ENCODE data around the gene TLDC2. TPM values are rescaled to one million over a fixed set of nuclear protein-coding genes. Genes with fewer than 3 reads are reported as not detected.

Gene TLDC2
- 0.09 to 0.25 TPM (median 0.17 TPM) in 3 replicates for total RNA-seq (2021)
- Bru-seq, nascent RNA, result percentile 16 among the genes with signal in this experiment
- long read RNA-seq, experiment 1, result 0 reads
- long read RNA-seq, experiment 2, result 0 reads
- long read RNA-seq, experiment 3, result 0 reads

DNA sequence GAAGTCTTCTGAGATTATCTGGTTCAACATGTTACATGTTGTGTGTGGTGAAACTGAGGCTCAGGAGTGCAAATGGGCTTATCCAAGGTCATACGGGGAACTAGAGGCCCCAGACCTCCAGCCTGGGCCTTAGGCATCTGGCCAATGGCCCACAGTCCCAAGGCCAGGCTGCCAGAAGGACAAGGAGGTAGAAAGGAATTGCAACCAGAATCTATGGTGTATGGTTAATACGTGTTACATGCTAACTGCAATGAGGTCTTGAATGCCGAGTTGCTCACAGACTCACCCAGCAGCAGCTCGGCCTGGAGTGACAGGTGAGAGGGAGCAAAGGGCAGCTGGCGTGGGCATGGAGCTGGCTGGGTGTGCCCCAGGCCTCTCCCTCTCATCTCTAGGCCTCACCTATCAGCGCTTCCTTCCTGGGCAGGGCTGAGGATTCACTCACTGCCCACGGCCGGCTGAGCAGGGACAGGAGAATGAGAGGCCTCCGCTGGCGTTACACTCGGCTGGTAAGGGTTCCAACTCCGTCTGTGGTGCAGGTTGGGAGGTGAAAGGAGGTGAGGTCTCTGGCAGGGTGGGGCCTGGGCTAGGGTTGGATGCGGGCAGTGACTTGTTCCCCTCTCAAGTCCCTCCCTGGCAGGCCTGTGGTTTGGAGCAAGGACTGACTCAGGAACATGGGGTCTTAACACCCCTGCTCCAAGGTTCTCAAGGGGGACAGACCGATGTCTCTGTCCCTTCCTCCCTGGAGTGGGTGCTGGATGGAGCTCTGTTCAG, at the start of gene TLDC2:
Gene TLDC2 (plus strand): TSS at position 437 of the 771 bp plus-strand sequence. CDS start 37 bp downstream, at position 474.
- POLR2A ChIA-PET, result no interaction called here
- Mint-ChIP-seq H3K4me1 (no peaks in the 10 kb centered on the region), H3K27ac (no peak within 1 kb of the TSS), H3K9me3 (no peaks in the 10 kb centered on the region), H3K36me3 (no peaks in the 10 kb centered on the region), H3K4me3 (no peak within 1 kb of the TSS), H3K27me3 (ENCODE audit: low read depth) (no peaks in the 10 kb centered on the region)
- no peak for DNase-seq (ENCODE audit: low spot score)
- CTCF ChIA-PET, result interaction anchor here (1.1 to 2.9 kb wide), 4 partner anchors 11 to 67 kb away, joined by 3 to 8 read pairs (median 6); a partner anchor contains a TSS
- no peak for ATAC-seq
- TF ChIP-seq GABPB1 (CRISPR knock-in tag; IDR thresholded peaks at IDR 0.05), result peak; percentile 63
- TF ChIP-seq ZBTB21 (CRISPR knock-in tag; IDR thresholded peaks at IDR 0.05; ENCODE audit: borderline replicate concordance), result no peak

- CTCF ChIA-PET, result interaction anchor here (1.4 to 2.3 kb wide), 3 partner anchors 8 to 11 kb away, joined by 4 to 8 read pairs (median 5); no protein-coding TSS in a partner anchor
- no peaks in the 10 kb centered on the region for H3K9me3 Mint-ChIP-seq
- no peaks in the 10 kb centered on the region for H3K27me3 Mint-ChIP-seq (ENCODE audit: low read depth)
- H3K27ac Mint-ChIP-seq, result no peak overlapping the region
- H3K4me3 Mint-ChIP-seq, result no peak overlapping the region
- DNase-seq (ENCODE audit: low spot score), result no peak
- no peak for ATAC-seq
- peaks cover 4% of the 10 kb centered on the region for H3K4me1 Mint-ChIP-seq
- POLR2A ChIA-PET, result interaction anchor here (0.7 kb wide), 2 partner anchors 193 to 1733 kb away, joined by 3 to 4 read pairs; no protein-coding TSS in a partner anchor
- H3K36me3 Mint-ChIP-seq, result peaks cover 24% of the 10 kb centered on the region
- no peak for TF ChIP-seq TP53 (CRISPR knock-in tag; IDR thresholded peaks at IDR 0.05)
- TF ChIP-seq SMAD3 (CRISPR knock-in tag; IDR thresholded peaks at IDR 0.05; ENCODE audit: borderline replicate concordance), result no peak
- TF ChIP-seq, protein P1, sequence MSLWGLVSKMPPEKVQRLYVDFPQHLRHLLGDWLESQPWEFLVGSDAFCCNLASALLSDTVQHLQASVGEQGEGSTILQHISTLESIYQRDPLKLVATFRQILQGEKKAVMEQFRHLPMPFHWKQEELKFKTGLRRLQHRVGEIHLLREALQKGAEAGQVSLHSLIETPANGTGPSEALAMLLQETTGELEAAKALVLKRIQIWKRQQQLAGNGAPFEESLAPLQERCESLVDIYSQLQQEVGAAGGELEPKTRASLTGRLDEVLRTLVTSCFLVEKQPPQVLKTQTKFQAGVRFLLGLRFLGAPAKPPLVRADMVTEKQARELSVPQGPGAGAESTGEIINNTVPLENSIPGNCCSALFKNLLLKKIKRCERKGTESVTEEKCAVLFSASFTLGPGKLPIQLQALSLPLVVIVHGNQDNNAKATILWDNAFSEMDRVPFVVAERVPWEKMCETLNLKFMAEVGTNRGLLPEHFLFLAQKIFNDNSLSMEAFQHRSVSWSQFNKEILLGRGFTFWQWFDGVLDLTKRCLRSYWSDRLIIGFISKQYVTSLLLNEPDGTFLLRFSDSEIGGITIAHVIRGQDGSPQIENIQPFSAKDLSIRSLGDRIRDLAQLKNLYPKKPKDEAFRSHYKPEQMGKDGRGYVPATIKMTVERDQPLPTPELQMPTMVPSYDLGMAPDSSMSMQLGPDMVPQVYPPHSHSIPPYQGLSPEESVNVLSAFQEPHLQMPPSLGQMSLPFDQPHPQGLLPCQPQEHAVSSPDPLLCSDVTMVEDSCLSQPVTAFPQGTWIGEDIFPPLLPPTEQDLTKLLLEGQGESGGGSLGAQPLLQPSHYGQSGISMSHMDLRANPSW (CRISPR knock-in tag; conservative IDR thresholded peaks at IDR 0.05; ENCODE audit: low read depth), result no peak
- no peak for TF ChIP-seq FOXJ3 (CRISPR knock-in tag; IDR thresholded peaks at IDR 0.05; ENCODE audit: borderline replicate concordance)
- no peak for TF ChIP-seq ZNF317 (CRISPR knock-in tag; IDR thresholded peaks at IDR 0.05; ENCODE audit: borderline replicate concordance, low read depth)
- no peak for TF ChIP-seq PRRX2 (CRISPR knock-in tag; IDR thresholded peaks at IDR 0.05)
- no peak for TF ChIP-seq NR1H2 (CRISPR knock-in tag; IDR thresholded peaks at IDR 0.05)
- TF ChIP-seq, protein P2, sequence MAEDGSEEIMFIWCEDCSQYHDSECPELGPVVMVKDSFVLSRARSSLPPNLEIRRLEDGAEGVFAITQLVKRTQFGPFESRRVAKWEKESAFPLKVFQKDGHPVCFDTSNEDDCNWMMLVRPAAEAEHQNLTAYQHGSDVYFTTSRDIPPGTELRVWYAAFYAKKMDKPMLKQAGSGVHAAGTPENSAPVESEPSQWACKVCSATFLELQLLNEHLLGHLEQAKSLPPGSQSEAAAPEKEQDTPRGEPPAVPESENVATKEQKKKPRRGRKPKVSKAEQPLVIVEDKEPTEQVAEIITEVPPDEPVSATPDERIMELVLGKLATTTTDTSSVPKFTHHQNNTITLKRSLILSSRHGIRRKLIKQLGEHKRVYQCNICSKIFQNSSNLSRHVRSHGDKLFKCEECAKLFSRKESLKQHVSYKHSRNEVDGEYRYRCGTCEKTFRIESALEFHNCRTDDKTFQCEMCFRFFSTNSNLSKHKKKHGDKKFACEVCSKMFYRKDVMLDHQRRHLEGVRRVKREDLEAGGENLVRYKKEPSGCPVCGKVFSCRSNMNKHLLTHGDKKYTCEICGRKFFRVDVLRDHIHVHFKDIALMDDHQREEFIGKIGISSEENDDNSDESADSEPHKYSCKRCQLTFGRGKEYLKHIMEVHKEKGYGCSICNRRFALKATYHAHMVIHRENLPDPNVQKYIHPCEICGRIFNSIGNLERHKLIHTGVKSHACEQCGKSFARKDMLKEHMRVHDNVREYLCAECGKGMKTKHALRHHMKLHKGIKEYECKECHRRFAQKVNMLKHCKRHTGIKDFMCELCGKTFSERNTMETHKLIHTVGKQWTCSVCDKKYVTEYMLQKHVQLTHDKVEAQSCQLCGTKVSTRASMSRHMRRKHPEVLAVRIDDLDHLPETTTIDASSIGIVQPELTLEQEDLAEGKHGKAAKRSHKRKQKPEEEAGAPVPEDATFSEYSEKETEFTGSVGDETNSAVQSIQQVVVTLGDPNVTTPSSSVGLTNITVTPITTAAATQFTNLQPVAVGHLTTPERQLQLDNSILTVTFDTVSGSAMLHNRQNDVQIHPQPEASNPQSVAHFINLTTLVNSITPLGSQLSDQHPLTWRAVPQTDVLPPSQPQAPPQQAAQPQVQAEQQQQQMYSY (CRISPR knock-in tag; IDR thresholded peaks at IDR 0.05), result no peak
- TF ChIP-seq GABPB1 (CRISPR knock-in tag; IDR thresholded peaks at IDR 0.05), result no peak
- TF ChIP-seq ATF1 (CRISPR knock-in tag; IDR thresholded peaks at IDR 0.05), result no peak
- no peak for TF ChIP-seq PREB (CRISPR knock-in tag; IDR thresholded peaks at IDR 0.05; ENCODE audit: borderline replicate concordance)
- TF ChIP-seq ATF2 (CRISPR knock-in tag; IDR thresholded peaks at IDR 0.05; ENCODE audit: borderline replicate concordance, low read depth), result no peak
- no peak for TF ChIP-seq CREM (CRISPR knock-in tag; IDR thresholded peaks at IDR 0.05)
- no peak for TF ChIP-seq JUN (CRISPR knock-in tag; IDR thresholded peaks at IDR 0.05)
- TF ChIP-seq FOXP1 (CRISPR knock-in tag; IDR thresholded peaks at IDR 0.05; ENCODE audit: borderline replicate concordance), result no peak
- TF ChIP-seq ZNF425 (CRISPR knock-in tag; conservative IDR thresholded peaks at IDR 0.05), result no peak
- no peak for TF ChIP-seq ETV6 (CRISPR knock-in tag; IDR thresholded peaks at IDR 0.05)
- TF ChIP-seq GRHL2 (CRISPR knock-in tag; IDR thresholded peaks at IDR 0.05; ENCODE audit: insufficient replicate concordance, severe bottlenecking), result no peak
These were observed 49.2 kb upstream of the TLDC2 start for GRCh38 chr20:36826554-36827244.

Measured in WTC11 (cell line).